SK-N-SH (cell line): ENCODE measurements around the gene CELF5. TPM values are rescaled to one million over a fixed set of nuclear protein-coding genes. Genes with fewer than 3 reads are reported as not detected.

Experiments used
- CTCF ChIA-PET: fragments of 300-600, 350-600 bp; formaldehyde crosslinking; extraction: SDS; loops from one replicate; lab custom pipeline; 2021; lab: Yijun Ruan, JAX
- POLR2A ChIA-PET: fragments of 350-600 bp; sonication (Branson Sonifier 250); formaldehyde crosslinking; extraction: SDS; loops from one replicate; lab custom pipeline; 2020; ENCODE audit warnings: antibody characterized with exemption, inconsistent platforms; lab: Yijun Ruan, JAX
- DNase-seq: peaks from one replicate; pipeline ENCODE4 v3.0.0; 2012
- H2AFZ ChIP-seq: fragments of 200-600 bp; sonication (generic); 2 replicates; pipeline ENCODE4 v1.8.1; 2016; ENCODE audit warnings: antibody characterized with exemption, mild to moderate bottlenecking, low read depth
- H3F3A ChIP-seq: fragments of 200-600 bp; sonication (generic); replicated peaks from 2 replicates; pipeline ENCODE3; 2016; ENCODE audit warnings: antibody characterized with exemption, mild to moderate bottlenecking; ENCODE audit not compliant: insufficient read depth
- H3K27ac ChIP-seq, 2 experiments: fragments of 200-500 bp in 1 of 2; fragments of 200-600 bp in 1 of 2; sonication (Bioruptor generic) in 1 of 2; sonication (generic), shearing (Covaris generic) in 1 of 2; 2 replicates each; pipeline versions ENCODE4 v1.5.1 to v1.6.1; 2014 to 2016; ENCODE audit warnings: low read depth in 2 of 2, inconsistent platforms in 1 of 2, low read length in 1 of 2, mild to moderate bottlenecking in 1 of 2, mixed read lengths in 1 of 2
- H3K27me3 ChIP-seq: fragments of 200-600 bp; sonication (generic), shearing (Covaris generic); 2 replicates; pipeline ENCODE4 v1.6.1; 2016; ENCODE audit warnings: mixed run types; ENCODE audit not compliant: insufficient read depth
- H3K36me3 ChIP-seq, 2 experiments: fragments of 200-500 bp in 1 of 2; fragments of 200-600 bp in 1 of 2; sonication (Bioruptor generic) in 1 of 2; sonication (generic) in 1 of 2; replicated peaks in 1 of 2; 2 replicates each; pipeline versions ENCODE3 to v1.5.1; 2014 to 2016; ENCODE audit warnings: low read length in 1 of 2, mild to moderate bottlenecking in 1 of 2; ENCODE audit not compliant: insufficient read depth in 2 of 2, control insufficient read depth in 1 of 2
- H3K4me1 ChIP-seq, 2 experiments: fragments of 200-500 bp in 1 of 2; fragments of 200-600 bp in 1 of 2; sonication (Bioruptor generic) in 1 of 2; sonication (generic), shearing (Covaris generic) in 1 of 2; 2 replicates each; pipeline versions ENCODE4 v1.5.1 to v1.6.1; 2014 to 2016; ENCODE audit warnings: low read depth in 1 of 2, low read length in 1 of 2, mixed run types in 1 of 2; ENCODE audit not compliant: insufficient read depth in 2 of 2, control insufficient read depth in 1 of 2
- H3K4me2 ChIP-seq: fragments of 200-600 bp; sonication (generic), shearing (Covaris generic); 2 replicates; pipeline ENCODE4 v1.6.1; 2017; ENCODE audit warnings: mixed run types
- H3K4me3 ChIP-seq, 2 experiments: fragments of 200-500 bp in 1 of 2; fragments of 200-600 bp in 1 of 2; sonication (Bioruptor generic) in 1 of 2; sonication (generic), shearing (Covaris generic) in 1 of 2; 2 replicates each; pipeline versions ENCODE4 v1.5.1 to v1.8.1; 2014 to 2016; ENCODE audit warnings: low read depth in 2 of 2, inconsistent platforms in 1 of 2, low read length in 1 of 2, mild to moderate bottlenecking in 1 of 2, mixed read lengths in 1 of 2, moderate library complexity in 1 of 2
- H3K79me2 ChIP-seq: fragments of 200-600 bp; sonication (generic); 2 replicates; pipeline ENCODE4 v1.8.1; 2017; ENCODE audit warnings: mild to moderate bottlenecking; ENCODE audit not compliant: insufficient read depth
- H3K9ac ChIP-seq: fragments of 200-600 bp; sonication (generic); 2 replicates; pipeline ENCODE4 v1.6.1; 2017; ENCODE audit warnings: mixed run types
- H3K9me2 ChIP-seq: fragments of 200-600 bp; sonication (generic); 2 replicates; pipeline ENCODE4 v1.6.1; 2017; ENCODE audit warnings: mixed run types
- H3K9me3 ChIP-seq: fragments of 200-600 bp; sonication (generic); 2 replicates; pipeline ENCODE4 v1.6.1; 2017; ENCODE audit warnings: mixed run types, mild to moderate bottlenecking, moderate library complexity
- H4K20me1 ChIP-seq: fragments of 200-600 bp; sonication (generic); 2 replicates; pipeline ENCODE4 v1.6.1; 2017; ENCODE audit warnings: mild to moderate bottlenecking, mixed run types; ENCODE audit not compliant: insufficient read depth
- GABPA ChIP-seq: IDR thresholded peaks from 2 replicates; pipeline ENCODE4 v1.4.0; 2012; ENCODE audit warnings: low read depth, mild to moderate bottlenecking
- NFIC ChIP-seq: IDR thresholded peaks from 2 replicates; pipeline ENCODE4 v1.4.0; 2012; ENCODE audit warnings: borderline replicate concordance
- POLR2AphosphoS5 ChIP-seq: IDR thresholded peaks from 2 replicates; pipeline ENCODE4 v1.6.1; 2012; ENCODE audit warnings: low read depth, low read length
- RAD21 ChIP-seq: IDR thresholded peaks from 2 replicates; pipeline ENCODE4 v1.6.1; 2012; ENCODE audit warnings: mild to moderate bottlenecking, low read length
- RCOR1 ChIP-seq: fragments of 150-350 bp; IDR thresholded peaks from 2 replicates; pipeline ENCODE4 v1.6.1; 2017; ENCODE audit warnings: antibody characterized with exemption, low read length
- RFX5 ChIP-seq: IDR thresholded peaks from 2 replicates; pipeline ENCODE4 v1.6.1; 2012; ENCODE audit warnings: mild to moderate bottlenecking, improper control_type of control experiment, low read length
- SMC3 ChIP-seq: IDR thresholded peaks from 2 replicates; pipeline ENCODE4 v1.6.1; 2012; ENCODE audit warnings: low read depth, low read length, improper control_type of control experiment
- TEAD4 ChIP-seq: IDR thresholded peaks from 2 replicates; pipeline ENCODE4 v1.4.0; 2012; ENCODE audit warnings: mild to moderate bottlenecking, borderline replicate concordance; ENCODE audit not compliant: insufficient read depth
- WGBS: methylation state at CpG from one replicate; pipeline ENCODE4 v1.1.6; 2017; ENCODE audit warnings: low lambda C conversion rate; 5-methylcytosine and 5-hydroxymethylcytosine counted together
- polyA plus RNA-seq, 3 experiments: library from polyadenylated mRNA; depleted of rRNA; stranded (reverse); fragments of >200 nt; gene quantifications; 2 replicates each; pipeline ENCODE4 v1.2.3, GENCODE V29; 2012
- TF ChIP-seq, protein P1 (sequence below): fragments of 150-350 bp; IDR thresholded peaks from 2 replicates; pipeline ENCODE4 v1.6.1; 2017; ENCODE audit warnings: antibody characterized with exemption, low read length, low read depth, borderline replicate concordance
- TF ChIP-seq, protein P2 (sequence below): IDR thresholded peaks from 2 replicates; pipeline ENCODE4 v1.4.0; 2012; ENCODE audit warnings: low read depth, borderline replicate concordance
- TF ChIP-seq, protein P3 (sequence below): IDR thresholded peaks from 2 replicates; pipeline ENCODE4 v1.6.1; 2012; ENCODE audit warnings: mild to moderate bottlenecking, low read depth, low read length, moderate library complexity
- TF ChIP-seq, protein P4 (sequence below): IDR thresholded peaks from 2 replicates; pipeline ENCODE4; 2012

CELF5 gene
- polyA plus RNA-seq, 1 of the 3 experiments (the other 2 are of a cell fraction), result 0.33 TPM

DNA sequence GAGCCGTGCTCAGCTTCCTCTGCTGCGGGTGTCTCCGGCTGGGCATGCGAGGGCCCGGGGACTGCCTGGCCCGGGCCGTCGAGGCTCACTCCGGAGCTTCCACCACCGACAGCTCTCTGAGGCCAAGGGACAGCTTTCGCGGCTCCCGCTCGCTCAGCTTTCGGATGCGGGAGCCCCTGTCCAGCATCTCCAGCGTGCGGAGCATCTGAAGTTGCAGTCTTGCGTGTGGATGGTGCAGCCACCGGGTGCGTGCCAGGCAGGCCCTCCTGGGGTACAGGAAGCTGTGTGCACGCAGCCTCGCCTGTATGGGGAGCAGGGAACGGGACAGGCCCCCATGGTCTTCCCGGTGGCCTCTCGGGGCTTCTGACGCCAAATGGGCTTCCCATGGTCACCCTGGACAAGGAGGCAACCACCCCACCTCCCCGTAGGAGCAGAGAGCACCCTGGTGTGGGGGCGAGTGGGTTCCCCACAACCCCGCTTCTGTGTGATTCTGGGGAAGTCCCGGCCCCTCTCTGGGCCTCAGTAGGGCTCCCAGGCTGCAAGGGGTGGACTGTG lies 44.6 kb upstream of the CELF5 start:
- Histone ChIP-seq H4K20me1 (no peaks in the 10 kb centered on the region), H3K9ac (no peak overlapping the region), H3F3A (peaks cover 3% of the 10 kb centered on the region), H3K9me3 (no peaks in the 10 kb centered on the region), H3K4me2 (no peak overlapping the region), H3K79me2 (no peaks in the 10 kb centered on the region), H3K27me3 (no peaks in the 10 kb centered on the region), H3K4me3 (no peak overlapping the region), H3K36me3 (no peaks in the 10 kb centered on the region), H3K4me1 (peaks cover 0 to 1% of the 10 kb centered on the region in 2 experiments; a peak in 2 of 4 replicates), H3K9me2 (no peaks in the 10 kb centered on the region), H2AFZ (no peak overlapping the region)
- 93% methylated on average over 14 of the region's 31 CpGs for WGBS
- ChIA-PET CTCF (interaction anchor here (0.6 to 0.7 kb wide), 2 partner anchors 17 to 32 kb away, joined by 3 to 4 read pairs; no protein-coding TSS in a partner anchor), POLR2A (no interaction called here)
- no peak for DNase-seq
- no peak for TF ChIP-seq RCOR1
- TF ChIP-seq NFIC, result no peak
- TF ChIP-seq, all 33 proteins: peak for 0
- H3K27ac ChIP-seq, result no peak overlapping the region

DNA sequence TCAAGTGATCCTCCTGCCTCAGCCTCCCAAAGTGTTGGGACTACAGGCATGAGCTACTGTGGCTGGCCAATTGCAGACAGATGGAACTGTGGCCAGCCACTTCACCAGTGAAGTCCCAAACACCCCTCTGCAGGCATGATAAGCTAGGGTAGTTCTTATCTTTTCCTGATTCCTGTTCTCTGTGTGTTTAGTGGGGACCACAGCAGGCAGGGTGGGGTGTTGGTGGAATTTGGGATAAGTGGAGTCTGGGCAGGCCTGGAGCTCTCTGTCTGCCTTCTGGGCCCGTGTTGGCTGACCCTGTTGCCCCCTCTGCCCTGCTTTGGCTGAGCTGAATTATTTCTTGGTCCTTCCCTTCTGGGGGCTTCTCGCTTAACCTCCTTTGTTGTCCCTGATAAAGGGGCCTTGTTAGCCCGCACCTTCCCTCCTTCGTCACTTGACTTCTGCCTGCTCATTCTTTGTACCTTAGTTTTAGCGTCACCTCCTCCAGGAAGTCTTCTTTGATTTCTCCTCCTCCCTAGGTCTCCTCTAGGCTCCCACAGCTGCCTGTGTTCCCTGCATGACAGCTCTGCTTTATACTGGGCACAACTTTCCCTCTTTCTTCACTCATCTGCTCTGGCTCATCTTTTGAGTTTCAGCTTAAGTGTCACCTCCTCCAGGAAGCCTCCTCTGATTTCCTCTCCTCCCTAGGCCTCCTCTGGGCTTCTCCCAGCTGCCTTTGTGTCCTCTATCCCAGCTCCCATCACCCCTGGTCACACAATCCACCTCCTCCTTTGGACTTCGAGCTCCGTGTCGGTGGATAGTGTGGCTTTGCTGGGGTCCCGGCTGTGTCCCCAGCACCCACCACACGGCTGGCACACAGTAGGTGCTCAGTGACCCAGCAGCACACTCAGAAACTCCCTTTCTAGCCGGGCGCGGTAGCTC lies 40.5 kb upstream of the CELF5 start:
- H3K9ac ChIP-seq, result no peak overlapping the region
- ChIA-PET POLR2A (no interaction called here), CTCF (interaction anchor here (0.6 to 2.6 kb wide), 8 partner anchors 20 to 233 kb away, joined by 3 to 15 read pairs (median 4); no protein-coding TSS in a partner anchor)
- no peak overlapping the region for H3K4me2 ChIP-seq
- no peak for DNase-seq
- H3K27ac ChIP-seq, result no peak overlapping the region
- TF ChIP-seq, protein P1, sequence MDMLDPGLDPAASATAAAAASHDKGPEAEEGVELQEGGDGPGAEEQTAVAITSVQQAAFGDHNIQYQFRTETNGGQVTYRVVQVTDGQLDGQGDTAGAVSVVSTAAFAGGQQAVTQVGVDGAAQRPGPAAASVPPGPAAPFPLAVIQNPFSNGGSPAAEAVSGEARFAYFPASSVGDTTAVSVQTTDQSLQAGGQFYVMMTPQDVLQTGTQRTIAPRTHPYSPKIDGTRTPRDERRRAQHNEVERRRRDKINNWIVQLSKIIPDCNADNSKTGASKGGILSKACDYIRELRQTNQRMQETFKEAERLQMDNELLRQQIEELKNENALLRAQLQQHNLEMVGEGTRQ, result no peak
- TF ChIP-seq SMC3 (no peak), POLR2AphosphoS5 (no peak), TEAD4 (no peak), RAD21 (no peak), RFX5 (no peak), GABPA (no peak)
- TF ChIP-seq, protein P2, sequence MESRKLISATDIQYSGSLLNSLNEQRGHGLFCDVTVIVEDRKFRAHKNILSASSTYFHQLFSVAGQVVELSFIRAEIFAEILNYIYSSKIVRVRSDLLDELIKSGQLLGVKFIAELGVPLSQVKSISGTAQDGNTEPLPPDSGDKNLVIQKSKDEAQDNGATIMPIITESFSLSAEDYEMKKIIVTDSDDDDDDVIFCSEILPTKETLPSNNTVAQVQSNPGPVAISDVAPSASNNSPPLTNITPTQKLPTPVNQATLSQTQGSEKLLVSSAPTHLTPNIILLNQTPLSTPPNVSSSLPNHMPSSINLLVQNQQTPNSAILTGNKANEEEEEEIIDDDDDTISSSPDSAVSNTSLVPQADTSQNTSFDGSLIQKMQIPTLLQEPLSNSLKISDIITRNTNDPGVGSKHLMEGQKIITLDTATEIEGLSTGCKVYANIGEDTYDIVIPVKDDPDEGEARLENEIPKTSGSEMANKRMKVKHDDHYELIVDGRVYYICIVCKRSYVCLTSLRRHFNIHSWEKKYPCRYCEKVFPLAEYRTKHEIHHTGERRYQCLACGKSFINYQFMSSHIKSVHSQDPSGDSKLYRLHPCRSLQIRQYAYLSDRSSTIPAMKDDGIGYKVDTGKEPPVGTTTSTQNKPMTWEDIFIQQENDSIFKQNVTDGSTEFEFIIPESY, result no peak
- TF ChIP-seq, protein P3, sequence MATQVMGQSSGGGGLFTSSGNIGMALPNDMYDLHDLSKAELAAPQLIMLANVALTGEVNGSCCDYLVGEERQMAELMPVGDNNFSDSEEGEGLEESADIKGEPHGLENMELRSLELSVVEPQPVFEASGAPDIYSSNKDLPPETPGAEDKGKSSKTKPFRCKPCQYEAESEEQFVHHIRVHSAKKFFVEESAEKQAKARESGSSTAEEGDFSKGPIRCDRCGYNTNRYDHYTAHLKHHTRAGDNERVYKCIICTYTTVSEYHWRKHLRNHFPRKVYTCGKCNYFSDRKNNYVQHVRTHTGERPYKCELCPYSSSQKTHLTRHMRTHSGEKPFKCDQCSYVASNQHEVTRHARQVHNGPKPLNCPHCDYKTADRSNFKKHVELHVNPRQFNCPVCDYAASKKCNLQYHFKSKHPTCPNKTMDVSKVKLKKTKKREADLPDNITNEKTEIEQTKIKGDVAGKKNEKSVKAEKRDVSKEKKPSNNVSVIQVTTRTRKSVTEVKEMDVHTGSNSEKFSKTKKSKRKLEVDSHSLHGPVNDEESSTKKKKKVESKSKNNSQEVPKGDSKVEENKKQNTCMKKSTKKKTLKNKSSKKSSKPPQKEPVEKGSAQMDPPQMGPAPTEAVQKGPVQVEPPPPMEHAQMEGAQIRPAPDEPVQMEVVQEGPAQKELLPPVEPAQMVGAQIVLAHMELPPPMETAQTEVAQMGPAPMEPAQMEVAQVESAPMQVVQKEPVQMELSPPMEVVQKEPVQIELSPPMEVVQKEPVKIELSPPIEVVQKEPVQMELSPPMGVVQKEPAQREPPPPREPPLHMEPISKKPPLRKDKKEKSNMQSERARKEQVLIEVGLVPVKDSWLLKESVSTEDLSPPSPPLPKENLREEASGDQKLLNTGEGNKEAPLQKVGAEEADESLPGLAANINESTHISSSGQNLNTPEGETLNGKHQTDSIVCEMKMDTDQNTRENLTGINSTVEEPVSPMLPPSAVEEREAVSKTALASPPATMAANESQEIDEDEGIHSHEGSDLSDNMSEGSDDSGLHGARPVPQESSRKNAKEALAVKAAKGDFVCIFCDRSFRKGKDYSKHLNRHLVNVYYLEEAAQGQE, result no peak
- TF ChIP-seq, protein P4, sequence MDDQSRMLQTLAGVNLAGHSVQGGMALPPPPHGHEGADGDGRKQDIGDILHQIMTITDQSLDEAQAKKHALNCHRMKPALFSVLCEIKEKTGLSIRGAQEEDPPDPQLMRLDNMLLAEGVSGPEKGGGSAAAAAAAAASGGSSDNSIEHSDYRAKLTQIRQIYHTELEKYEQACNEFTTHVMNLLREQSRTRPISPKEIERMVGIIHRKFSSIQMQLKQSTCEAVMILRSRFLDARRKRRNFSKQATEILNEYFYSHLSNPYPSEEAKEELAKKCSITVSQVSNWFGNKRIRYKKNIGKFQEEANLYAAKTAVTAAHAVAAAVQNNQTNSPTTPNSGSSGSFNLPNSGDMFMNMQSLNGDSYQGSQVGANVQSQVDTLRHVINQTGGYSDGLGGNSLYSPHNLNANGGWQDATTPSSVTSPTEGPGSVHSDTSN, result no peak
- H3K36me3 ChIP-seq, result peaks cover 0 to 6% of the 10 kb centered on the region in 2 experiments
- peaks cover 32% of the 10 kb centered on the region for H3K79me2 ChIP-seq
- H3K9me2 ChIP-seq, result no peaks in the 10 kb centered on the region
- no peaks in the 10 kb centered on the region for H4K20me1 ChIP-seq
- no peaks in the 10 kb centered on the region for H3K9me3 ChIP-seq
- H3F3A ChIP-seq, result peaks cover 3% of the 10 kb centered on the region
- peak overlapping the region; percentile 99 for H2AFZ ChIP-seq
- WGBS, result 78% methylated on average over 13 of the region's 13 CpGs
- H3K27me3 ChIP-seq, result no peaks in the 10 kb centered on the region
- no peak overlapping the region for H3K4me3 ChIP-seq
- peaks cover 10 to 19% of the 10 kb centered on the region in 2 experiments; a peak in 2 of 4 replicates for H3K4me1 ChIP-seq
